Measurements from ENCODE around the gene NDST3.
"Not testable (repeated sequence)": the region's sequence is repeated elsewhere in the genome, so short reads cannot be mapped to it uniquely, and the experiment has no call there.

Gene NDST3

GRCh38 chr4:118180776-118181175, 146.5 kb downstream of the NDST3 start:
- no peak for DNase-seq

- DNase-seq: no peak
These were observed 156.6 kb downstream of the NDST3 start for GRCh38 chr4:118190903-118191302.

- no peak for DNase-seq
These were observed 159.1 kb downstream of the NDST3 start for GRCh38 chr4:118193421-118193820.

GRCh38 chr4:118206627-118207026, 172.3 kb downstream of the NDST3 start:
- DNase-seq: no peak

- no peak for DNase-seq
These were observed 178.8 kb downstream of the NDST3 start for GRCh38 chr4:118213101-118213500.

GRCh38 chr4:118215826-118216225, 181.5 kb downstream of the NDST3 start:
- no peak for DNase-seq

- peak; percentile 2 for DNase-seq
These were observed 187.0 kb downstream of the NDST3 start for GRCh38 chr4:118221227-118221800.

- peak; percentile 82 for DNase-seq
These were observed 190.1 kb downstream of the NDST3 start for GRCh38 chr4:118224243-118224829.

GRCh38 chr4:118225511-118225910, 191.2 kb downstream of the NDST3 start:
- DNase-seq: no peak

- no peak for DNase-seq
These were observed 192.2 kb downstream of the NDST3 start for GRCh38 chr4:118226311-118227010.

GRCh38 chr4:118235566-118236120, 201.4 kb downstream of the NDST3 start:
- DNase-seq: no peak

- no peak for DNase-seq
These were observed 203.2 kb downstream of the NDST3 start for GRCh38 chr4:118237531-118237930.

- DNase-seq: no peak
These were observed 215.6 kb downstream of the NDST3 start for GRCh38 chr4:118249890-118250289.

GRCh38 chr4:118254368-118254767, 220.1 kb downstream of the NDST3 start:
- DNase-seq: no peak

GRCh38 chr4:118259111-118259510, 224.8 kb downstream of the NDST3 start:
- no peak for DNase-seq

- DNase-seq: no peak
These were observed 226.0 kb downstream of the NDST3 start for GRCh38 chr4:118260309-118260708.

- no peak for DNase-seq
These were observed 229.8 kb downstream of the NDST3 start for GRCh38 chr4:118264096-118264495.

GRCh38 chr4:118265312-118266144, 231.2 kb downstream of the NDST3 start:
- DNase-seq: peak; percentile 52

- DNase-seq: not testable (repeated sequence)
These were observed 231.8 kb downstream of the NDST3 start for GRCh38 chr4:118266145-118266496.

GRCh38 chr4:118268780-118269179, 234.5 kb downstream of the NDST3 start:
- DNase-seq: no peak

- DNase-seq: peak; percentile 86
These were observed 236.2 kb downstream of the NDST3 start for GRCh38 chr4:118270492-118270891.

GRCh38 chr4:118271788-118272187, 237.5 kb downstream of the NDST3 start:
- no peak for DNase-seq

GRCh38 chr4:118273642-118274041, 239.4 kb downstream of the NDST3 start:
- DNase-seq: no peak

Measured in hematopoietic multipotent progenitor cell treated with erythropoietin and hydrocortisone succinate and interleukin-3 and kit ligand, for 6 days (in vitro differentiated cells).